HCT116 (cell line): Measurements from ENCODE around the gene OTOP1.

ENCODE experiments used
- CEBPB ChIP-seq: IDR thresholded peaks from 2 replicates; pipeline ENCODE4 v1.6.1; 2012; ENCODE audit warnings: low read depth
- CTCF ChIP-seq, 3 experiments: fragments of 200-600 bp in 1 of 3; sonication (generic) in 1 of 3; IDR thresholded peaks in 2 of 3; conservative IDR thresholded peaks in 1 of 3; 2 replicates each; pipeline ENCODE4 v1.5.1; 2012 to 2017; ENCODE audit warnings: low read depth in 2 of 3, low read length in 2 of 3, antibody characterized with exemption in 1 of 3, borderline replicate concordance in 1 of 3, control low read depth in 1 of 3, mild to moderate bottlenecking in 1 of 3, mixed read lengths in 1 of 3, mixed run types in 1 of 3, moderate library complexity in 1 of 3; ENCODE audit not compliant: insufficient read depth in 1 of 3
- EZH2phosphoT487 ChIP-seq: fragments of 200-600 bp; IDR thresholded peaks from 2 replicates; pipeline ENCODE4 v1.6.1; 2018; ENCODE audit warnings: antibody characterized with exemption, borderline replicate concordance
- JUND ChIP-seq: IDR thresholded peaks from 2 replicates; pipeline ENCODE4 v1.6.1; 2012
- MAX ChIP-seq: IDR thresholded peaks from 2 replicates; pipeline ENCODE4 v1.6.1; 2012
- POLR2A ChIP-seq: IDR thresholded peaks from 2 replicates; pipeline ENCODE4 v1.7.0; 2011; ENCODE audit warnings: borderline replicate concordance; ENCODE audit not compliant: insufficient read depth, insufficient read length; ENCODE audit errors: extremely low read depth
- RAD21 ChIP-seq: IDR thresholded peaks from 2 replicates; pipeline ENCODE4 v1.6.1; 2012; ENCODE audit warnings: low read depth, mild to moderate bottlenecking
- TCF7L2 ChIP-seq: IDR thresholded peaks from 2 replicates; pipeline ENCODE4 v1.7.0; 2011; ENCODE audit warnings: borderline replicate concordance, inconsistent platforms; ENCODE audit not compliant: insufficient read depth, insufficient read length; ENCODE audit errors: extremely low read depth
- ZBTB33 ChIP-seq: IDR thresholded peaks from 2 replicates; pipeline ENCODE4 v1.6.1; 2011; ENCODE audit warnings: mild to moderate bottlenecking, low read length, moderate library complexity; ENCODE audit not compliant: insufficient replicate concordance; ENCODE audit errors: extremely low read depth

GRCh38 chr4:4254666-4255065, 27.9 kb upstream of the OTOP1 start:
- no peak for TF ChIP-seq POLR2A
- no peak for TF ChIP-seq CTCF (IDR thresholded peaks at IDR 0.05 in 2 of 3, conservative IDR thresholded peaks at IDR 0.05 in 1 of 3; ENCODE audit: borderline replicate concordance in 1 of 3, insufficient read depth in 1 of 3, low read depth in 2 of 3, low read length in 2 of 3)
- TF ChIP-seq EZH2phosphoT487 = no peak
- TF ChIP-seq RAD21 = no peak
- no peak for TF ChIP-seq MAX
- TF ChIP-seq ZBTB33 = no peak
- TF ChIP-seq JUND = no peak
- no peak for TF ChIP-seq CEBPB
- no peak for TF ChIP-seq TCF7L2
